Measurements from ENCODE around the gene UTP14C.
"Not testable (repeated sequence)": the region's sequence is repeated elsewhere in the genome, so short reads cannot be mapped to it uniquely, and the experiment has no call there.

UTP14C gene

DNA sequence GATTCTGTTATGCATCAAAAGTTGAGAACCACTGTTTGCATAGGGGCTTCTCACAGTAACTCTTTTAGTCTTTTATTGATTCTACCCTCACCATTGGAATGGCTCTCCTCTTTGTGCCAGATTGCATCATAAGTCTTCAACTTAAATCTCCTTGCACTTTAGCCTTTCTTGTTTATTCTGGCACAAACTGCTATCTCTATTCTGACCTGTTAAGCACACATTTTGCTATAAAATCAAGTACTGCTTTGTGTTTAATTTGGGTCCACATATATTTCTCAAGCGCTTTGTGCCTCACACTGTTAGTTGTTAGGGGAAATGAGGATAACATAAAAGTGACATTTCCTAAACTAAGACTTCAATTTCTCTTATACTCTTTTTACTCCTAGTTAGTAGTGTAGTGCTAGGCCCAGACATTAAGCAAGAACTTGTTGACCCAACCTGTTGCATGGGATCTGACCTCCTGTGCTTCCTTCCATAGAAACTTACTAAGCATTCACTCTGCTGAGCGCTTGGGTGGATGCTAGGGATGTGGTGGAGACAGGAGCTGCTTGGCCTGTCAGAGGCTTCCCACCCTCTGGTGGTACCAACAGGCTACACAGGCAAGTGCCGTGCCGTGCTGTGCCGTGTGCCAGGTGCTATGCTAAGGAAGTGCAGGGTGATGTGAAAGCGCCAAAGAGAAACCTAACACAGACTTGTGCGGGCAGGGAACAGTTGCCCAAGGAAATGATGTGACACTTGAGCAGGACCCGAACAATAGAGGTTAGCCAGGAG, 1.2 kb downstream of the UTP14C start:
- Histone ChIP-seq H3K27ac (no peak overlapping the region), H3K4me1 (ENCODE audit: control insufficient read depth in 1 of 2, insufficient read depth in 1 of 2, low read depth in 1 of 2, low read length in 1 of 2) (no peaks in the 10 kb centered on the region), H3K27me3 (no peaks in the 10 kb centered on the region), H3K4me3 (ENCODE audit: low read depth in 1 of 2, low read length in 1 of 2) (no peak overlapping the region), H3K9me3 (no peaks in the 10 kb centered on the region), H3K36me3 (peaks cover 42% of the 10 kb centered on the region)
- no peak for TF ChIP-seq CTCF (IDR thresholded peaks at IDR 0.05)

DNA sequence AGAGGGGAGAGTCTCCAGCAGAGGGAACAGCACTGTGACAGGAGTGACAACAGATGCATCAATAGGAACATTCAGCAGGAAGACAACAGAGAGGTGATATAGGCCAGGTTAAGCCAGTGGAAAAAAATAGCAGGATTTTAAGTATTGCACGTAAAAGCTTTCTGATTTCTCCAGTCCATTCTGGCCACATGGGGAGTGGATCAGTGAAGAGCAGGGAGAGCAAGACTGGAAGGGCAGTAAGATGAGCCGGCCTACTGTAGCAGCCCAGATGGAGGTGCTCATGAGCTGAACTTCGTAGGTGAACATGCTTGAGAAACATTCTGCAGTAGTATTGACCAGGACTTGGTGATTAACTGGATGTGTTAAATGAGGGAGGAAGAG, 1.7 kb downstream of the UTP14C start:
- Histone ChIP-seq H3K27ac (no peak overlapping the region), H3K27me3 (no peaks in the 10 kb centered on the region), H3K9me3 (no peaks in the 10 kb centered on the region), H3K4me3 (ENCODE audit: low read depth in 1 of 2, low read length in 1 of 2) (no peak overlapping the region), H3K36me3 (peaks cover 37% of the 10 kb centered on the region), H3K4me1 (ENCODE audit: control insufficient read depth in 1 of 2, insufficient read depth in 1 of 2, low read depth in 1 of 2, low read length in 1 of 2) (no peaks in the 10 kb centered on the region)
- TF ChIP-seq CTCF (IDR thresholded peaks at IDR 0.05) = no peak

- Histone ChIP-seq H3K27ac (no peak overlapping the region), H3K4me3 (ENCODE audit: low read depth in 1 of 2, low read length in 1 of 2) (no peak overlapping the region), H3K27me3 (no peaks in the 10 kb centered on the region), H3K9me3 (no peaks in the 10 kb centered on the region), H3K4me1 (ENCODE audit: control insufficient read depth in 1 of 2, insufficient read depth in 1 of 2, low read depth in 1 of 2, low read length in 1 of 2) (no peaks in the 10 kb centered on the region), H3K36me3 (peaks cover 29% of the 10 kb centered on the region)
- no peak for TF ChIP-seq CTCF (IDR thresholded peaks at IDR 0.05)
Measured at GRCh38 chr13:52027832-52028231, 3.3 kb downstream of the UTP14C start.

DNA sequence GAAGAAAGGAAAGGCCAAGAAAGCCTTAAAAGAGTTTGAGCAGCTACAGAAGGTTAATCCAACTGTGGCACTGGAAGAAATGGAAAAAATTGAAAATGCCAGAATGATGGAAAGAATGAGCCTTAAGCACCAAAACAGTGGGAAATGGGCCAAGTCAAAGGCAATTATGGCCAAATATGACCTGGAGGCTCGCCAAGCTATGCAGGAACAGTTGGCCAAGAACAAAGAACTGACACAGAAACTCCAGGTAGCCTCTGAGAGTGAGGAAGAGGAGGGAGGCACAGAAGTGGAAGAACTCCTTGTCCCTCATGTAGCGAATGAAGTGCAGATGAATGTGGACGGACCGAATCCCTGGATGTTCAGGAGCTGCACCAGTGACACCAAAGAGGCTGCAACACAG, 5.1 kb downstream of the UTP14C start:
- no peaks in the 10 kb centered on the region for H3K9me3 ChIP-seq
- H3K36me3 ChIP-seq = peaks cover 23% of the 10 kb centered on the region
- no peak for TF ChIP-seq CTCF (IDR thresholded peaks at IDR 0.05)
- H3K27me3 ChIP-seq = no peaks in the 10 kb centered on the region
- H3K4me3 ChIP-seq (ENCODE audit: low read depth in 1 of 2, low read length in 1 of 2) = no peak overlapping the region
- no peak overlapping the region for H3K27ac ChIP-seq
- H3K4me1 ChIP-seq (ENCODE audit: control insufficient read depth in 1 of 2, insufficient read depth in 1 of 2, low read depth in 1 of 2, low read length in 1 of 2) = no peaks in the 10 kb centered on the region

GRCh38 chr13:52030401-52030800, 5.9 kb downstream of the UTP14C start:
- not testable (repeated sequence) for H3K27me3 ChIP-seq; H3K27ac ChIP-seq; H3K9me3 ChIP-seq; H3K4me1 ChIP-seq (ENCODE audit: control insufficient read depth in 1 of 2, insufficient read depth in 1 of 2, low read depth in 1 of 2, low read length in 1 of 2); H3K4me3 ChIP-seq (ENCODE audit: low read depth in 1 of 2, low read length in 1 of 2)
- H3K36me3 ChIP-seq = peaks cover 18% of the 10 kb centered on the region

DNA sequence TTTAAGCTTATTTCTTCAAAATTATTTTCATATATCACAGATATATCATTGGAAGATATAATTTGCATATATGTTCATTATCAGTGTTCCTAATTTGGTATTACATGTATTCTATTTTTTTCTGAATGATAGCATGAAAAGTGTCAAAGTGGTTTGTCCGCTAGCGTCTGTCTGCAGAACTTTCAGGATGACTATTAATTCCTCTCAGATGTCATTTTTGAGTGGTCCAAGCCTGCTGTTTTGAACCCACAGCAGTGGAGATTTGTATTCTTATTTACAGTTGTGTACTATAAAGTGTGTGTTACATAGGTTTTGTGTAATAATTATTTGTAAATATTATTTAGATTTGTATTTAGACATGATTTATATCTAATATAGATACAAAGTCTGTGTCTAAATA, 8.5 kb downstream of the UTP14C start:
- Histone ChIP-seq H3K27me3 (no peaks in the 10 kb centered on the region), H3K27ac (no peak overlapping the region), H3K4me1 (ENCODE audit: control insufficient read depth in 1 of 2, insufficient read depth in 1 of 2, low read depth in 1 of 2, low read length in 1 of 2) (no peaks in the 10 kb centered on the region), H3K9me3 (no peaks in the 10 kb centered on the region), H3K36me3 (peaks cover 11% of the 10 kb centered on the region), H3K4me3 (ENCODE audit: low read depth in 1 of 2, low read length in 1 of 2) (no peak overlapping the region)
- TF ChIP-seq CTCF (IDR thresholded peaks at IDR 0.05) = no peak
